Left lung (tissue), 10 donors: ENCODE measurements around the gene GPR107. TPM values are rescaled to one million over a fixed set of nuclear protein-coding genes. Genes with fewer than 3 reads are reported as not detected.

Experiments
- ATAC-seq: fragments of 200-7000 bp; cut with Tn5 transposase; one replicate; pipeline ENCODE4 v1.9.1; 2020; ENCODE audit warnings: moderate library complexity
- DNase-seq, 4 donors: peaks; one replicate each; pipeline ENCODE4 v3.0.0-alpha.2; 2013 to 2020
- H3K27ac ChIP-seq, 2 donors: fragments of 200-600 bp; sonication (generic) in 1 of 2; one replicate each; pipeline versions ENCODE4 v1.5.0 to v1.8.0; 2020 to 2021
- H3K27me3 ChIP-seq, 2 donors: fragments of 200-600 bp; sonication (generic) in 1 of 2; one replicate each; pipeline versions ENCODE4 v1.5.0 to v1.8.0; 2020 to 2021
- H3K36me3 ChIP-seq, 2 donors: fragments of 200-600 bp; sonication (generic) in 1 of 2; one replicate each; pipeline versions ENCODE4 v1.5.0 to v1.8.0; 2020 to 2021
- H3K4me1 ChIP-seq, 2 donors: fragments of 200-600 bp; one replicate each; pipeline ENCODE4 v1.8.0; 2021
- H3K4me3 ChIP-seq, 2 donors: fragments of 200-600 bp; sonication (generic) in 1 of 2; one replicate each; pipeline versions ENCODE4 v1.5.0 to v1.8.0; 2020 to 2021; ENCODE audit warnings: mild to moderate bottlenecking in 1 of 2
- H3K9me3 ChIP-seq, 2 donors: fragments of 200-600 bp; sonication (generic) in 1 of 2; one replicate each; pipeline versions ENCODE4 v1.5.0 to v1.8.0; 2020 to 2021
- intact Hi-C, 2 donors: fragments of 100-400 bp; cut with DNase I; formaldehyde crosslinking; loops; one replicate each; pipeline versions ENCODE4 v1.11.2 to v1.14.2; 2022
- polyA plus RNA-seq, 6 donors: library from polyadenylated mRNA; unstranded; fragments of 120-200 nt; gene quantifications; one replicate each; pipeline ENCODE4 v1.2.1, GENCODE V29; 2013; ENCODE audit not compliant: insufficient read length in 6 of 6
- total RNA-seq, 2 donors: library from RNA; stranded (reverse); fragmentation: NEBNext Ultra II Directional; extraction: Animal tissue kit (Norgen Biotek cat#: 25700); gene quantifications; one replicate each; pipeline ENCODE4 v1.2.1, GENCODE V29; 2021
- TF ChIP-seq, protein P1 (sequence below), 2 donors: fragments of 200-600 bp; sonication (generic) in 1 of 2; IDR thresholded peaks; one replicate each; pipeline versions ENCODE4 v1.5.0 to v1.8.0; 2021; ENCODE audit warnings: antibody characterized with exemption in 2 of 2
- donor health status: DM: no; HTN: yes; CAD: no.
- donor health status: DM: no; HTN: no; CAD: no.

Gene GPR107
- total and polyA plus RNA-seq, 8 donors: 43.0 to 52.4 (median 47.6) TPM

DNA sequence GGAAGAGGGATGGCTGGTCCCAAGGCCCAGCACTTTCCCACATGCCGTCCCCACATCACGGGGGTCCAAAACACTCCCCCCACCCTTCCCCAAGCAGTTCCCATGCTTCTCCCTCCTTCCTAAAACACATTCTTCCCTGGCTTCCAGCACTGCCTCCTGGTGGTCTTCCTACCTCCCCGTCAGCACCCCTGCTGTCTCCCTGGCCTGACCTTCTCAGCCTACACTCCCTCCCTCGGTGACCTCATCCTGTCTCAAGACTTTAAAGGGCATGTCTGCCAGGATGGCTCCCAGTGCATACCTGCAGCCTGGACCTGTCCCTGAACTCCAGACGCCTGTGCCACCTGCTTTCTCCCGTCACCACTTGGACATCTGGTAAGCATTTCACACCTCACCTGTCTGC is 114.2 kb downstream of the GPR107 start:
- no peak for ATAC-seq

GRCh38 chr9:130171226-130172148 is 117.8 kb downstream of the GPR107 start:
- Histone ChIP-seq H3K36me3 (no peaks in the 10 kb centered on the region), H3K9me3 (no peaks in the 10 kb centered on the region), H3K4me1 (peaks cover 0 to 10% of the 10 kb centered on the region in 2 donors), H3K27ac (no peak overlapping the region), H3K27me3 (peaks cover 0 to 39% of the 10 kb centered on the region in 2 donors), H3K4me3 (peak overlapping the region; percentile 32 to 34)
- intact Hi-C loops: no loop called here
- DNase-seq: no peak
- TF ChIP-seq, protein P1, sequence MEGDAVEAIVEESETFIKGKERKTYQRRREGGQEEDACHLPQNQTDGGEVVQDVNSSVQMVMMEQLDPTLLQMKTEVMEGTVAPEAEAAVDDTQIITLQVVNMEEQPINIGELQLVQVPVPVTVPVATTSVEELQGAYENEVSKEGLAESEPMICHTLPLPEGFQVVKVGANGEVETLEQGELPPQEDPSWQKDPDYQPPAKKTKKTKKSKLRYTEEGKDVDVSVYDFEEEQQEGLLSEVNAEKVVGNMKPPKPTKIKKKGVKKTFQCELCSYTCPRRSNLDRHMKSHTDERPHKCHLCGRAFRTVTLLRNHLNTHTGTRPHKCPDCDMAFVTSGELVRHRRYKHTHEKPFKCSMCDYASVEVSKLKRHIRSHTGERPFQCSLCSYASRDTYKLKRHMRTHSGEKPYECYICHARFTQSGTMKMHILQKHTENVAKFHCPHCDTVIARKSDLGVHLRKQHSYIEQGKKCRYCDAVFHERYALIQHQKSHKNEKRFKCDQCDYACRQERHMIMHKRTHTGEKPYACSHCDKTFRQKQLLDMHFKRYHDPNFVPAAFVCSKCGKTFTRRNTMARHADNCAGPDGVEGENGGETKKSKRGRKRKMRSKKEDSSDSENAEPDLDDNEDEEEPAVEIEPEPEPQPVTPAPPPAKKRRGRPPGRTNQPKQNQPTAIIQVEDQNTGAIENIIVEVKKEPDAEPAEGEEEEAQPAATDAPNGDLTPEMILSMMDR (IDR thresholded peaks at IDR 0.05): no peak
- ATAC-seq: no peak

More for the DNA sequence above, 114.2 kb downstream of the GPR107 start:
- no peaks in the 10 kb centered on the region for H3K9me3 ChIP-seq
- H3K4me1 ChIP-seq: peaks cover 0 to 4% of the 10 kb centered on the region in 2 donors
- no peak overlapping the region for H3K27ac ChIP-seq
- no peaks in the 10 kb centered on the region for H3K36me3 ChIP-seq
- peaks cover 0 to 23% of the 10 kb centered on the region in 2 donors for H3K27me3 ChIP-seq
- DNase-seq: no peak
- no peak overlapping the region for H3K4me3 ChIP-seq
- intact Hi-C loops: no loop called here
- TF ChIP-seq, protein P1 (IDR thresholded peaks at IDR 0.05): no peak

GRCh38 chr9:130172161-130172857 is 118.6 kb downstream of the GPR107 start, which contains the start of gene NCS1:
Gene NCS1 (plus strand): TSS chr9:130172404. CDS start chr9:130172664, 260 bp downstream.
- peak within 1 kb of the TSS; percentile 41 to 45 for H3K4me3 ChIP-seq
- peaks cover 0 to 10% of the 10 kb centered on the region in 2 donors for H3K4me1 ChIP-seq
- H3K27ac ChIP-seq: no peak within 1 kb of the TSS
- H3K36me3 ChIP-seq: no peaks in the 10 kb centered on the region
- ATAC-seq (peak; percentile 95), DNase-seq (peak; percentile 66 to 88 (median 82))
- TF ChIP-seq, protein P1 (IDR thresholded peaks at IDR 0.05): no peak
- no peaks in the 10 kb centered on the region for H3K9me3 ChIP-seq
- H3K27me3 ChIP-seq: peaks cover 0 to 39% of the 10 kb centered on the region in 2 donors
- intact Hi-C loops: no loop called here

GRCh38 chr9:130172858-130173665 is 119.4 kb downstream of the GPR107 start:
- Histone ChIP-seq H3K9me3 (no peaks in the 10 kb centered on the region), H3K27ac (no peak overlapping the region), H3K4me3 (peak overlapping the region; percentile 41 to 45), H3K4me1 (peaks cover 0 to 10% of the 10 kb centered on the region in 2 donors), H3K27me3 (peaks cover 0 to 39% of the 10 kb centered on the region in 2 donors), H3K36me3 (no peaks in the 10 kb centered on the region)
- TF ChIP-seq, protein P1 (IDR thresholded peaks at IDR 0.05): no peak
- ATAC-seq (peak; percentile 3), DNase-seq (no peak)
- intact Hi-C loops: no loop called here
